Ishikawa (cell line): ENCODE results near the gene CRAMP1.

Experiments used
- CEBPB ChIP-seq: IDR thresholded peaks from 2 replicates; pipeline ENCODE4 v1.6.1; 2012
- EGR1 ChIP-seq: IDR thresholded peaks from 2 replicates; pipeline ENCODE4 v1.6.1; 2012
- EP300 ChIP-seq: IDR thresholded peaks from 2 replicates; pipeline ENCODE4 v1.6.1; 2012; ENCODE audit warnings: borderline replicate concordance
- FOXM1 ChIP-seq: IDR thresholded peaks from 2 replicates; pipeline ENCODE4 v1.6.1; 2012; ENCODE audit warnings: low read depth, borderline replicate concordance
- MAX ChIP-seq: IDR thresholded peaks from 2 replicates; pipeline ENCODE4 v1.6.1; 2012
- NFIC ChIP-seq: IDR thresholded peaks from 2 replicates; pipeline ENCODE4 v1.6.1; 2012
- RAD21 ChIP-seq: IDR thresholded peaks from 2 replicates; pipeline ENCODE4 v1.6.1; 2012; ENCODE audit warnings: low read depth
- REST ChIP-seq: IDR thresholded peaks from 2 replicates; pipeline ENCODE4 v1.6.1; 2012; ENCODE audit warnings: low read depth, mild to moderate bottlenecking
- TAF1 ChIP-seq: IDR thresholded peaks from 2 replicates; pipeline ENCODE4 v1.6.1; 2012; ENCODE audit warnings: low read depth, mild to moderate bottlenecking
- TCF12 ChIP-seq: IDR thresholded peaks from 2 replicates; pipeline ENCODE4 v1.6.1; 2012; ENCODE audit warnings: low read depth
- USF1 ChIP-seq: IDR thresholded peaks from 2 replicates; pipeline ENCODE4 v1.6.1; 2012

- TF ChIP-seq REST (no peak), FOXM1 (no peak), USF1 (no peak), CEBPB (no peak), TAF1 (no peak), EGR1 (no peak), MAX (no peak), NFIC (peak; percentile 28; the same call in 1 of the 2 replicates), EP300 (peak; percentile 69), RAD21 (no peak), TCF12 (peak; percentile 74; the same call in 1 of the 2 replicates)
Measured at GRCh38 chr16:1689853-1690252, 77.7 kb downstream of the CRAMP1 start.
